Mesenchymal stem cell (in vitro differentiated cells and primary cell): ENCODE data around the gene POU6F2.

Source experiments
- DNase-seq: peaks from one replicate; pipeline ENCODE4 v3.0.0-alpha.2; 2013
- H2AFZ ChIP-seq: one replicate; pipeline ENCODE4 v1.6.1; 2013; ENCODE audit warnings: low read depth, mild to moderate bottlenecking, control low read depth, inconsistent platforms, low read length, moderate library complexity
- H2AK5ac ChIP-seq: 2 replicates; pipeline ENCODE4 v1.6.1; 2013; ENCODE audit warnings: low read length, moderate library complexity, mild to moderate bottlenecking, inconsistent platforms; ENCODE audit not compliant: severe bottlenecking
- H2BK120ac ChIP-seq: one replicate; pipeline ENCODE4 v1.6.1; 2013; ENCODE audit warnings: low read depth, mild to moderate bottlenecking, inconsistent platforms, low read length, moderate library complexity
- H2BK12ac ChIP-seq, 2 experiments: one replicate each; pipeline ENCODE4 v1.6.1; 2013; ENCODE audit warnings: inconsistent platforms in 2 of 2, low read length in 2 of 2, mild to moderate bottlenecking in 2 of 2, moderate library complexity in 2 of 2, control low read depth in 1 of 2
- H2BK15ac ChIP-seq: one replicate; pipeline ENCODE4 v1.6.1; 2013; ENCODE audit warnings: mild to moderate bottlenecking, low read depth, inconsistent platforms; ENCODE audit not compliant: poor library complexity, severe bottlenecking
- H2BK5ac ChIP-seq: 2 replicates; pipeline ENCODE4 v1.6.1; 2013; ENCODE audit warnings: low read depth, mild to moderate bottlenecking, low read length, control low read depth, inconsistent platforms; ENCODE audit not compliant: poor library complexity, severe bottlenecking
- H3K14ac ChIP-seq, 2 experiments: one replicate each; pipeline ENCODE4 v1.6.1; 2013; ENCODE audit warnings: inconsistent platforms in 2 of 2, low read length in 2 of 2, control low read depth in 1 of 2, mild to moderate bottlenecking in 1 of 2, moderate library complexity in 1 of 2
- H3K18ac ChIP-seq, 2 experiments: one replicate each; pipeline ENCODE4 v1.6.1; 2013; ENCODE audit warnings: inconsistent platforms in 2 of 2, low read length in 2 of 2, control low read depth in 1 of 2, low read depth in 1 of 2, mild to moderate bottlenecking in 1 of 2
- H3K23ac ChIP-seq, 2 experiments: one replicate each; pipeline ENCODE4 v1.6.1; 2013; ENCODE audit warnings: inconsistent platforms in 2 of 2, low read length in 2 of 2, mild to moderate bottlenecking in 2 of 2, moderate library complexity in 2 of 2, control low read depth in 1 of 2
- H3K27ac ChIP-seq: 2 replicates; pipeline ENCODE4 v1.5.1; 2013; ENCODE audit warnings: mild to moderate bottlenecking, moderate library complexity, low read length, control low read depth, inconsistent platforms; ENCODE audit not compliant: poor library complexity, severe bottlenecking
- H3K27me3 ChIP-seq, 2 experiments: 2 replicates each; pipeline versions ENCODE4 v1.6.1 to v1.7.0; 2013; ENCODE audit warnings: low read length in 2 of 2, mild to moderate bottlenecking in 2 of 2, moderate library complexity in 2 of 2, control low read depth in 1 of 2, inconsistent platforms in 1 of 2; ENCODE audit not compliant: control insufficient read depth in 1 of 2, insufficient read depth in 1 of 2
- H3K36me3 ChIP-seq, 2 experiments: 2 replicates each; pipeline versions ENCODE4 v1.6.1 to v1.7.0; 2013; ENCODE audit warnings: low read length in 2 of 2, control low read depth in 1 of 2, inconsistent platforms in 1 of 2, low read depth in 1 of 2, mild to moderate bottlenecking in 1 of 2; ENCODE audit not compliant: insufficient read depth in 2 of 2, control insufficient read depth in 1 of 2
- H3K4ac ChIP-seq, 2 experiments: one replicate each; pipeline ENCODE4 v1.6.1; 2013; ENCODE audit warnings: inconsistent platforms in 2 of 2, low read length in 2 of 2, mild to moderate bottlenecking in 2 of 2, moderate library complexity in 2 of 2, control low read depth in 1 of 2, low read depth in 1 of 2
- H3K4me1 ChIP-seq: 2 replicates; pipeline ENCODE4 v1.6.1; 2013; ENCODE audit warnings: low read depth, low read length, control low read depth; ENCODE audit not compliant: control insufficient read depth, insufficient read depth
- H3K4me2 ChIP-seq: 2 replicates; pipeline ENCODE4 v1.6.1; 2013; ENCODE audit warnings: low read length, mild to moderate bottlenecking, inconsistent platforms; ENCODE audit not compliant: poor library complexity, severe bottlenecking
- H3K4me3 ChIP-seq, 2 experiments: 2 replicates each; pipeline versions ENCODE4 v1.5.1 to v1.7.0; 2013; ENCODE audit warnings: low read length in 2 of 2, mild to moderate bottlenecking in 2 of 2, control low read depth in 1 of 2, low read depth in 1 of 2; ENCODE audit not compliant: insufficient read depth in 1 of 2
- H3K79me1 ChIP-seq: replicated peaks from 2 replicates; pipeline ENCODE4 v1.6.1; 2013; ENCODE audit warnings: mild to moderate bottlenecking, control low read depth, low read length, inconsistent platforms; ENCODE audit not compliant: poor library complexity, severe bottlenecking
- H3K9ac ChIP-seq: 2 replicates; pipeline ENCODE4 v1.7.0; 2013; ENCODE audit warnings: mild to moderate bottlenecking, low read length, moderate library complexity
- H3K9me3 ChIP-seq: 2 replicates; pipeline ENCODE4 v1.7.0; 2013; ENCODE audit warnings: mild to moderate bottlenecking, low read length; ENCODE audit not compliant: control insufficient read depth
- H4K8ac ChIP-seq: one replicate; pipeline ENCODE4 v1.6.1; 2013; ENCODE audit warnings: inconsistent platforms, mild to moderate bottlenecking, low read length, moderate library complexity
- H4K91ac ChIP-seq: one replicate; pipeline ENCODE4 v1.6.1; 2013; ENCODE audit warnings: mild to moderate bottlenecking, low read length, inconsistent platforms
- WGBS: methylation state at CpG from one replicate; pipeline ENCODE4 v1.1.7; 2013; ENCODE audit warnings: mixed read lengths; 5-methylcytosine and 5-hydroxymethylcytosine counted together

Gene POU6F2

DNA sequence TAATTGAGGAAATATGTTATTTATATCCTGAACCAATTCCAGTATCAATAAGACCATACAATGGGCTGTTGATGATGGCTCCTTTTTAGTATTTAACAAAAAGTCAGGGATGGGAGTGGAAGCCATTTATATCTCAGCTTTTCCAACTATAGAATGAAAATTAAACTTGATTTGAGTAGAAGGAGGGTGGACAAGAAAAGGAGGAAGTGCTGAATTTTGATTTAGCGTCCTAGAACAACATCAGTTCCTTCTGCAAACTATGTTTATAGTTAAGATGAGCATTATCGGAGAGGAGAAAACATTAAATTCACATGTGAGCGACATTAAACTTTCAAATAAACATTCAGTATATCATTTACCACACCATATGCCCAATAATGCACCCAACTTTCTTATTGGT lies 439.2 kb downstream of the POU6F2 start:
- no peak for DNase-seq
- H2AFZ ChIP-seq: no peak overlapping the region
- no peak overlapping the region for H3K4ac ChIP-seq
- H4K8ac ChIP-seq: no peak overlapping the region
- no peak overlapping the region for H2BK15ac ChIP-seq
- no peak overlapping the region for H3K18ac ChIP-seq
- no peaks in the 10 kb centered on the region for H3K9me3 ChIP-seq
- H2BK120ac ChIP-seq: no peak overlapping the region
- H3K27me3 ChIP-seq: peaks cover 0 to 11% of the 10 kb centered on the region in 2 experiments
- no peaks in the 10 kb centered on the region for H3K36me3 ChIP-seq
- H4K91ac ChIP-seq: no peak overlapping the region
- H3K9ac ChIP-seq: no peak overlapping the region
- no peak overlapping the region for H3K27ac ChIP-seq
- H3K4me2 ChIP-seq: no peak overlapping the region
- H3K4me3 ChIP-seq: no peak overlapping the region
- no peak overlapping the region for H3K14ac ChIP-seq
- H3K4me1 ChIP-seq: no peaks in the 10 kb centered on the region
- no CpG with 5 or more reads among the region's 3 CpGs for WGBS
- H3K23ac ChIP-seq: no peak overlapping the region
- no peak overlapping the region for H2BK5ac ChIP-seq
- no peaks in the 10 kb centered on the region for H3K79me1 ChIP-seq
- no peak overlapping the region for H2BK12ac ChIP-seq
- H2AK5ac ChIP-seq: no peak overlapping the region

GRCh38 chr7:39417642-39418041 lies 439.9 kb downstream of the POU6F2 start:
- Histone ChIP-seq H3K27me3 (peaks cover 0 to 8% of the 10 kb centered on the region in 2 experiments), H2BK12ac (no peak overlapping the region), H3K9ac (no peak overlapping the region), H3K9me3 (no peaks in the 10 kb centered on the region), H2BK15ac (no peak overlapping the region), H3K4me3 (no peak overlapping the region), H4K91ac (no peak overlapping the region), H2AK5ac (no peak overlapping the region), H2BK120ac (no peak overlapping the region), H2AFZ (no peak overlapping the region), H3K4ac (no peak overlapping the region), H3K23ac (no peak overlapping the region), H3K4me2 (no peak overlapping the region), H3K4me1 (no peaks in the 10 kb centered on the region), H4K8ac (no peak overlapping the region), H2BK5ac (no peak overlapping the region), H3K36me3 (no peaks in the 10 kb centered on the region), H3K27ac (no peak overlapping the region), H3K14ac (no peak overlapping the region), H3K18ac (no peak overlapping the region), H3K79me1 (no peaks in the 10 kb centered on the region)
- WGBS: no CpG with 5 or more reads among the region's 1 CpG
- no peak for DNase-seq

GRCh38 chr7:39421251-39421650 lies 443.5 kb downstream of the POU6F2 start:
- Histone ChIP-seq H3K23ac (no peak overlapping the region), H3K79me1 (no peaks in the 10 kb centered on the region), H3K4me2 (no peak overlapping the region), H3K9me3 (no peaks in the 10 kb centered on the region), H4K8ac (no peak overlapping the region), H3K27ac (no peak overlapping the region), H2BK120ac (no peak overlapping the region), H2AK5ac (no peak overlapping the region), H3K4me3 (no peak overlapping the region), H4K91ac (no peak overlapping the region), H3K18ac (no peak overlapping the region), H3K27me3 (peaks cover 0 to 16% of the 10 kb centered on the region in 2 experiments), H3K4ac (no peak overlapping the region), H2BK12ac (no peak overlapping the region), H3K9ac (no peak overlapping the region), H3K36me3 (no peaks in the 10 kb centered on the region), H3K14ac (no peak overlapping the region), H2AFZ (no peak overlapping the region), H2BK15ac (no peak overlapping the region), H3K4me1 (no peaks in the 10 kb centered on the region), H2BK5ac (no peak overlapping the region)
- no peak for DNase-seq
- WGBS: 92% methylated on average over 2 of the region's 2 CpGs

DNA sequence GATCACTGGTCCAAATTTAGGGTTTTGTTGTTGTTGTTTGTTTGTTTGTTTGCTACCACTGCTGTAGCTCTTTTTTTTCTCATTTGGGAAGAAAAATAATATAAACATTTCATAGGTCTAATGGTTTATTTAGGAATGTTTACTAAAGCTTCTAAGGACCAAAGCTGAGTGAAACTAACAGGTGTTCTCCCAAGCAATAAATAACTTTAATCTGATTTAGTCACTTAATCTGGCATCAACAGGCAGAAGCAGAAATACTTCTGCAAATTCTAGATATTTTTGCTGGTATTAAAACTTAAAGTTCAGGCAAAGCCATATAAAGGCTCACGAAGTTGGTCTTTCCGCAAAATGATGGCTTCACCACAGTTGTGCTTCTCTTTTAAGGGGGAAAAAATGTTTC lies 444.0 kb downstream of the POU6F2 start:
- H2AFZ ChIP-seq: no peak overlapping the region
- H3K14ac ChIP-seq: no peak overlapping the region
- no peaks in the 10 kb centered on the region for H3K4me1 ChIP-seq
- no peak overlapping the region for H2BK5ac ChIP-seq
- H3K4me3 ChIP-seq: no peak overlapping the region
- no peak overlapping the region for H3K27ac ChIP-seq
- H3K18ac ChIP-seq: no peak overlapping the region
- no peak overlapping the region for H3K4me2 ChIP-seq
- 91% methylated on average over 2 of the region's 2 CpGs for WGBS
- no peak overlapping the region for H3K4ac ChIP-seq
- H4K8ac ChIP-seq: no peak overlapping the region
- no peaks in the 10 kb centered on the region for H3K36me3 ChIP-seq
- no peak overlapping the region for H4K91ac ChIP-seq
- no peak overlapping the region for H2BK120ac ChIP-seq
- H2AK5ac ChIP-seq: no peak overlapping the region
- H3K27me3 ChIP-seq: peaks cover 0 to 16% of the 10 kb centered on the region in 2 experiments
- H3K9me3 ChIP-seq: no peaks in the 10 kb centered on the region
- H2BK12ac ChIP-seq: no peak overlapping the region
- DNase-seq: no peak
- H3K79me1 ChIP-seq: no peaks in the 10 kb centered on the region
- H3K9ac ChIP-seq: no peak overlapping the region
- no peak overlapping the region for H3K23ac ChIP-seq
- no peak overlapping the region for H2BK15ac ChIP-seq
